NCI-H1048 (cell line): ENCODE measurements around the gene RNF32.
"Not testable (repeated sequence)": the region's sequence is repeated elsewhere in the genome, so short reads cannot be mapped to it uniquely, and the experiment has no call there.

ENCODE experiments used
- DNase-seq: peaks from one replicate; lab custom pipeline; 2025; lab: John Stamatoyannopoulos, UW

Gene RNF32

GRCh38 chr7:156675721-156676120 lies 35.1 kb downstream of the RNF32 start:
- DNase-seq = no peak

GRCh38 chr7:156676263-156676662 lies 35.7 kb downstream of the RNF32 start:
- DNase-seq = no peak

- DNase-seq = no peak
Observed at GRCh38 chr7:156677374-156678054, 36.9 kb downstream of the RNF32 start.

GRCh38 chr7:156680281-156680680 lies 39.7 kb downstream of the RNF32 start:
- no peak for DNase-seq

GRCh38 chr7:156682928-156683327 lies 42.4 kb downstream of the RNF32 start:
- DNase-seq = no peak

GRCh38 chr7:156684251-156684650 lies 43.7 kb downstream of the RNF32 start:
- no peak for DNase-seq

- DNase-seq = no peak
Observed at GRCh38 chr7:156684661-156685060, 44.1 kb downstream of the RNF32 start.

- no peak for DNase-seq
Observed at GRCh38 chr7:156691764-156692163, 51.2 kb downstream of the RNF32 start.

- no peak for DNase-seq
Observed at GRCh38 chr7:156692849-156693248, 52.3 kb downstream of the RNF32 start.

GRCh38 chr7:156693627-156694026 lies 53.1 kb downstream of the RNF32 start:
- no peak for DNase-seq

GRCh38 chr7:156697283-156697682 lies 56.7 kb downstream of the RNF32 start:
- not testable (repeated sequence) for DNase-seq

- DNase-seq = not testable (repeated sequence)
Observed at GRCh38 chr7:156698512-156698911, 57.9 kb downstream of the RNF32 start.

- not testable (repeated sequence) for DNase-seq
Observed at GRCh38 chr7:156701787-156702186, 61.2 kb downstream of the RNF32 start.

- DNase-seq = no peak
Observed at GRCh38 chr7:156702399-156702798, 61.8 kb downstream of the RNF32 start.

- DNase-seq = no peak
Observed at GRCh38 chr7:156703209-156703608, 62.6 kb downstream of the RNF32 start.

GRCh38 chr7:156703773-156704482 lies 63.4 kb downstream of the RNF32 start:
- no peak for DNase-seq

- DNase-seq = no peak
Observed at GRCh38 chr7:156722043-156722826, 81.7 kb downstream of the RNF32 start.

- no peak for DNase-seq
Observed at GRCh38 chr7:156725073-156725472, 84.5 kb downstream of the RNF32 start.

- DNase-seq = no peak
Observed at GRCh38 chr7:156725936-156726335, 85.4 kb downstream of the RNF32 start.
